Measurements from ENCODE around the gene TAF11L6. TPM values are rescaled to one million over a fixed set of nuclear protein-coding genes. Genes with fewer than 3 reads are reported as not detected.
"Not testable (repeated sequence)": the region's sequence is repeated elsewhere in the genome, so short reads cannot be mapped to it uniquely, and the experiment has no call there.

Gene TAF11L6
- total and polyA plus RNA-seq, 3 donors from 2014 or later: not detected

DNA sequence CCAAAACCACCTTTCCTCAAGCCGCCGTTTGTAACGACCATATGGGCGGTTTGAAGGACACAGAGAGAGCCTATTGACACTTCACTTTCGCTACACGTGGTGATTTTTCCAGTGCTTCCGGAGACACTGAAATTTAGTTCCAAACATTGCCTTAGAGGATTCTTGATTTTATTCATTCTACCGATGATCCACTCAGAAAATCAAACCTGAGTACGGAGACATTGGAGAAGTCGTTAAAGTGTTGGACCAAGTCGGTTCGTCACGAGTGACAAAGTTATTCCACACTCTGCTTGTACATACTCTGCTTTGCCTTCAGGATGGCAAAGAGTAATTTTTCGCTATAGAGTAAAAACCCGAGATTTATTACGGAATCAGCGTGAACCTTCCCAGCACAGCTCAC is 2.0 kb upstream of the TAF11L6 start:
- 70 to 71% methylated on average over 17 of the region's 17 CpGs for WGBS, 2 donors
- H3K9me3 ChIP-seq; H3K4me1 ChIP-seq; DNase-seq; intact Hi-C loops (cut with DNase I; ENCODE audit: low total_unique reads); H3K36me3 ChIP-seq (ENCODE audit: low read depth, missing control alignments); H3K27me3 ChIP-seq; H3K27ac ChIP-seq; H3K4me3 ChIP-seq: not testable (repeated sequence)

Small RNA genes within 50 kb of the gene (small RNA-seq; reads per million reads assigned to genes)
- gene AC106774.3: 0 reads per million in 2 donors

Other genes with a start within 250 kb of the TAF11L6 start
- gene TAF11L2, start 30.4 kb upstream of the TAF11L6 start, total RNA-seq: not detected
- gene TAF11L2, start 30.4 kb upstream of the TAF11L6 start, polyA plus RNA-seq (ENCODE audit: insufficient read depth, low read depth, low replicate concordance): not detected
- gene TAF11L3, start 10.3 kb upstream of the TAF11L6 start, total RNA-seq: not detected
- gene TAF11L3, start 10.3 kb upstream of the TAF11L6 start, polyA plus RNA-seq (ENCODE audit: insufficient read depth, low read depth, low replicate concordance): not detected
- not detected for gene TAF11L4, start 6.9 kb upstream of the TAF11L6 start, total RNA-seq
- not detected for gene TAF11L4, start 6.9 kb upstream of the TAF11L6 start, polyA plus RNA-seq (ENCODE audit: insufficient read depth, low read depth, low replicate concordance)
- not detected for gene TAF11L5, start 3.4 kb upstream of the TAF11L6 start, total RNA-seq
- gene TAF11L5, start 3.4 kb upstream of the TAF11L6 start, polyA plus RNA-seq (ENCODE audit: insufficient read depth, low read depth, low replicate concordance): not detected
- not detected for gene TAF11L7, start 57.1 kb downstream of the TAF11L6 start, total RNA-seq
- gene TAF11L7, start 57.1 kb downstream of the TAF11L6 start, polyA plus RNA-seq (ENCODE audit: insufficient read depth, low read depth, low replicate concordance): not detected
- gene TAF11L8, start 62.3 kb downstream of the TAF11L6 start, total RNA-seq: not detected
- gene TAF11L8, start 62.3 kb downstream of the TAF11L6 start, polyA plus RNA-seq (ENCODE audit: insufficient read depth, low read depth, low replicate concordance): not detected
- not detected for gene TAF11L9, start 65.7 kb downstream of the TAF11L6 start, total RNA-seq
- not detected for gene TAF11L9, start 65.7 kb downstream of the TAF11L6 start, polyA plus RNA-seq (ENCODE audit: insufficient read depth, low read depth, low replicate concordance)
- not detected for gene TAF11L10, start 69.2 kb downstream of the TAF11L6 start, total RNA-seq
- gene TAF11L10, start 69.2 kb downstream of the TAF11L6 start, polyA plus RNA-seq (ENCODE audit: insufficient read depth, low read depth, low replicate concordance): not detected
- not detected for gene TAF11L11, start 75.5 kb downstream of the TAF11L6 start, total RNA-seq
- not detected for gene TAF11L11, start 75.5 kb downstream of the TAF11L6 start, polyA plus RNA-seq (ENCODE audit: insufficient read depth, low read depth, low replicate concordance)
- under 1 TPM in 1 of 2 donors, not detected in 1; 0.25 TPM for gene TAF11L12, start 81.7 kb downstream of the TAF11L6 start, total RNA-seq
- not detected for gene TAF11L12, start 81.7 kb downstream of the TAF11L6 start, polyA plus RNA-seq (ENCODE audit: insufficient read depth, low read depth, low replicate concordance)
- gene TAF11L13, start 103.4 kb downstream of the TAF11L6 start, total RNA-seq: not detected
- not detected for gene TAF11L13, start 103.4 kb downstream of the TAF11L6 start, polyA plus RNA-seq (ENCODE audit: insufficient read depth, low read depth, low replicate concordance)
- not detected for gene TAF11L14, start 105.8 kb downstream of the TAF11L6 start, total RNA-seq
- not detected for gene TAF11L14, start 105.8 kb downstream of the TAF11L6 start, polyA plus RNA-seq (ENCODE audit: insufficient read depth, low read depth, low replicate concordance)

All from testis (tissue), 3 donors.